GM13976 (cell line): ENCODE measurements around the gene ZNF76.

Experiments used
- DNase-seq: peaks from one replicate; pipeline ENCODE4 v3.0.0; 2012; ENCODE audit warnings: low spot score
- in situ Hi-C: fragments of 300-500 bp; cut with MboI; formaldehyde crosslinking; loops from one replicate; pipeline ENCODE4 v1.12.0; 2022; ENCODE audit warnings: low sequenced_read_pairs, mixed read lengths, inconsistent platforms; ENCODE audit not compliant: unreplicated experiment
- TF ChIP-seq, protein P1 (sequence below): IDR thresholded peaks from 2 replicates; pipeline ENCODE4 v1.5.1; 2012; ENCODE audit warnings: borderline replicate concordance, mild to moderate bottlenecking; ENCODE audit not compliant: insufficient read depth; ENCODE audit errors: extremely low read depth, missing control alignments, control extremely low read depth

ZNF76 gene

GRCh38 chr6:35251949-35252348 lies 7.6 kb upstream of the ZNF76 start:
- in situ Hi-C loops: no loop called here
- no peak for DNase-seq
- TF ChIP-seq, protein P1, sequence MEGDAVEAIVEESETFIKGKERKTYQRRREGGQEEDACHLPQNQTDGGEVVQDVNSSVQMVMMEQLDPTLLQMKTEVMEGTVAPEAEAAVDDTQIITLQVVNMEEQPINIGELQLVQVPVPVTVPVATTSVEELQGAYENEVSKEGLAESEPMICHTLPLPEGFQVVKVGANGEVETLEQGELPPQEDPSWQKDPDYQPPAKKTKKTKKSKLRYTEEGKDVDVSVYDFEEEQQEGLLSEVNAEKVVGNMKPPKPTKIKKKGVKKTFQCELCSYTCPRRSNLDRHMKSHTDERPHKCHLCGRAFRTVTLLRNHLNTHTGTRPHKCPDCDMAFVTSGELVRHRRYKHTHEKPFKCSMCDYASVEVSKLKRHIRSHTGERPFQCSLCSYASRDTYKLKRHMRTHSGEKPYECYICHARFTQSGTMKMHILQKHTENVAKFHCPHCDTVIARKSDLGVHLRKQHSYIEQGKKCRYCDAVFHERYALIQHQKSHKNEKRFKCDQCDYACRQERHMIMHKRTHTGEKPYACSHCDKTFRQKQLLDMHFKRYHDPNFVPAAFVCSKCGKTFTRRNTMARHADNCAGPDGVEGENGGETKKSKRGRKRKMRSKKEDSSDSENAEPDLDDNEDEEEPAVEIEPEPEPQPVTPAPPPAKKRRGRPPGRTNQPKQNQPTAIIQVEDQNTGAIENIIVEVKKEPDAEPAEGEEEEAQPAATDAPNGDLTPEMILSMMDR: no peak

GRCh38 chr6:35253249-35253648 lies 6.3 kb upstream of the ZNF76 start:
- in situ Hi-C loops: no loop called here
- TF ChIP-seq, protein P1: no peak
- DNase-seq: no peak

GRCh38 chr6:35258336-35258735 lies 1.2 kb upstream of the ZNF76 start:
- in situ Hi-C loops: no loop called here
- no peak for DNase-seq
- TF ChIP-seq, protein P1: no peak

GRCh38 chr6:35258858-35259193 lies 709 bp upstream of the ZNF76 start:
- TF ChIP-seq, protein P1: no peak
- DNase-seq: peak; percentile 63
- in situ Hi-C loops: no loop called here

DNA sequence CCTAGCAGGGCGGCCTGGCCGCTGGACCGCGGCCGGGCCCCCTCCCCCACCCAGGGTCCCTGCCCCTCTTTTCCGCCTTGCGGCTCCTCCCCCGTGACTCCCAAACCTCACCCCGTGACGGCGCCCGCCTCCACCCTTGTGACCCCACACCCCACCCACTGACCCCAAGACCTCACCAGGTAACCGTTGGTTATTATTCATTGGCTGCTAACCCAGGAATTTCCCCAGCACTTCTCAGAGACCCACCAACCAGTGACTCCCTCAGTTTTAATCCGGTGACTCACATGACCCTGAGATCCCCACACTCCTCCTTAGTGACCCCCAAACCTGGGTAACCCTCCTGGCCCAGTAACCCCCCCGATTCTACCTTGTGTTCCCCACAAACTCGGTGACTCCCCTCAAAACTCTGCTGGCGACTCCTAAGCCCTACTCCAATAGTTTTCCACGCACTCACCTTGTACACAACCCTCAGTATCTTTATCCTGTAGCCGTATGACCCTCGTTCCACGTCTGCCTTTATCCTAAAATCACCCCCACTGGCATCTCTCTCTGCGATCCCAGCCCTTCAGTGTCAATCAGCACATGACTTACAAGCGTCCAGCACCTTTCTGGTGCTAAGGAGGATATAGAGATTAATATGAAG lies 534 bp downstream of the ZNF76 start:
- TF ChIP-seq, protein P1: no peak
- in situ Hi-C loops: no loop called here
- DNase-seq: peak; percentile 88

GRCh38 chr6:35260591-35261570 lies 1.3 kb downstream of the ZNF76 start:
- TF ChIP-seq, protein P1: no peak
- in situ Hi-C loops: no loop called here
- no peak for DNase-seq
